Activated CD4-positive, CD25-positive, alpha-beta regulatory T cell treated with anti-CD3 and anti-CD28 coated beads, Interleukin-2, amount 50 U/mL, for 16 hours (primary cell): Measurements from ENCODE around the gene RYR3.
A peak's percentile ranks its signal among the peaks of the same experiment; 100 is the strongest.

Experiments
- DNase-seq: peaks from one replicate; pipeline ENCODE4 v3.0.0-alpha.2; 2020; ENCODE audit warnings: low read depth, low spot score

RYR3 gene

GRCh38 chr15:33310481-33311311, at the start of gene RYR3:
Gene RYR3, plus strand, starts transcription at chr15:33310967. Its CDS starts 79 bp downstream, at chr15:33311046.
- no peak for DNase-seq

GRCh38 chr15:33262306-33262705, 48.5 kb upstream of the RYR3 start:
- no peak for DNase-seq

DNA sequence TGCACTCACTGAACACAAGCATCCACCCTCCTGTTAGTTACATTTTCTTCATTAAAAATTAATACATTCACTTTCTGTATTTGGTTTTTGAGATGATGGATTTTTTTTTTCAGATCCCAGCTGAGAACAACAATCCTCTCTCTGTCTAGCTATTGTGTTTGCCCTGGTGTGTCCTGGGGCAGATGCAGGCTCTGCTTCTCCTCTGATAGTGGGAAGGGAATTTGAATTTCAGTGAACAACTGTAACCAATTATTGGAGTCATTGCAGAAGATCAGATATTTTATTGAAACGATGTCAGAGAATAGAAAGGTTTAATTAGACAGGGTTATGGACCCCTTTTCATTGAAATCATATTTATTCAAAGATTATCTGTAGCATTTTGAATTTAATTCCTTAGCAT, 33.1 kb upstream of the RYR3 start:
- DNase-seq = no peak

DNA sequence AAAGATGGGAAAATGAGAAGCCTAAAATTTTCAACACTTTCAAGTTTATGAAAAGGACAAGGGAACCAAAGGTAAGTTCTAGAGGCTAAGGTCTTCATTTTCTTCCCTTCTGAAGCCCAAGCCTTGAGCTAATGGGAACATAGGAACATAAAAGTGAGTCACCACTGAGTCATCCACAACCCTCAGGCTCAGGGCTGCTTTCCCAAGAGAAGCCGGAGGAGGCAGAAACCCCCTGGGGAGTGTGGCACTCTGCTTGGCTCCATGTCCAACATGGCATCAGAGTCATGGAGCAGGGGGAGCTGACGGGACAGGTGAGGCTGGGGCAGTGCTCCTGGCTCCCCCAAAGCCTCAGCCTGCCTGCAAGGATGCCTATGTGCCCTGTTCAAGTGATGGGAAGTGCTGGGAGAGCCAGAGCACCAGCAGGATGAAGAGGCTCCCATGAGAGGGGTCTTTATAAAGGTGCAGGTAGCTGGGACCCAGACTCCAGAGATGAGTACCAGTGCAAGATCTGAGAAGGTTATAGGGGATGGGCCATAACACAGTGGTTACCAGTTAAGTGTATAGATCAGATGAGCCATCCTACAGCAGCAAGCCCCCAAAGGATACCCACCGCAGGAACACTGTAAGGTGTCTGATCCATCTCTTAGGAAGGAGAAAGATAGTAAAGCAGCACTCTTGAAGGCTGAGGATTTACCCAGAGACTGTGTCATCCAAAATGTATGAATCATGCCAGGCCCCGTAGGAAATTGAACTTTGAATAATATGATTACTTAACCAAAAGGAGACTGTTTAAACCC, 31.8 kb upstream of the RYR3 start:
- no peak for DNase-seq

GRCh38 chr15:33279613-33280205, 31.1 kb upstream of the RYR3 start:
- no peak for DNase-seq

DNA sequence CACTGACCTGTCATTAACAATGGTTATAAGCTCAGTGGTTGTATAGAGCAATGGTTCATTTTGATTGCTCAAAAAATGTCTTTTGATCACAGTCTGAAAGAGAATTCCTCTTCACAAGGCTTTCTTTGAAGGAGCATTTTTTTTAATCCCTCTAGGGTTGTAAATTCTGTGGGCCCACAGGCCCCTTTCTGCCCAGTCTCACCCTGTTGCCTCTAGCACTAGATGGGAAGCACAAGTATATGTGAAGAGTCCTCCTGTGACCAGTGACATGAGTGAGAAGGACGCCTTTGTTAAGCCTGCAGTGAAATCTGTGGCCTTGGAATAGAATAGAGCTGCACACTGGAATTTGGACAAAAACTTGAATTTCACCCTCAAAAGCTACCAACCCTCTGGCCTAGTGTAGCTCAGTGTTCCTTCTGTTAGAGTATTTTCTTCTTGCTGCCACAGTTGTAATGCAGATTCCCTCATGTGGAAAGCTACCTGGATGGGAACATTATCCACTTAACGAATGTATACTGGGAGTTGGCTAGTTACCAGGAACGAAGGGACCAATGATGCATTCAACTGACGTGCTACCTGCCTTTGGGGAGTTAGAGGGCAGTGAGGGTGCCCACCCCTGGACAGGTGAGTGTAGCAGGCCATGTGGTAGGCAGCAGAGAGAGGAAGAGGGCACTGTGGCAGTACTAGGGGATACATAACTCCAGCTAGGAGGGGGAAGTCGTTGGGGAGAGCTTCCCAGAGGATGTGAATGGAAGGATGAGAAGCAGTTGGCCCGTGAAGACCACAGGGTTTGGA, 28.3 kb upstream of the RYR3 start:
- DNase-seq = no peak

DNA sequence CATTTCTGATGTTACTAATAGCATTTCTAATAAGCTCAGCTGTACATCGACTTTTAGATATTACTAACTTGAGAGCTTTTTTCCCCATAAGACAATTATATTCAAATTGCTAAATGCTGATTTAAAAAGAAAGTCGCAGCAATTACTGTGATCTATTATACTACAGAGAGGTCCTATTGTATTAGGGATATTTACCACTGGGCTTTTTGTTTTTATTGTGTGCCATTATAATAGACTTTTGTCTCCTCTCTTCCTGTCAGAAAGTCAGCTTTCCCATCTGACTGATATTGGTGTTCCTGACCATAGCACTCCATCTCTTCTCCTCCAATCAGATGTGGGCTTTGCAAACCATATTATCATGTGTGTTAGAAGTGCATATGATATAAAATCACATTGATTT, 27.2 kb upstream of the RYR3 start:
- no peak for DNase-seq

- no peak for DNase-seq
Observed at GRCh38 chr15:33284336-33284735, 26.4 kb upstream of the RYR3 start.

GRCh38 chr15:33292717-33293307, 18.0 kb upstream of the RYR3 start:
- peak; percentile 5 for DNase-seq

DNA sequence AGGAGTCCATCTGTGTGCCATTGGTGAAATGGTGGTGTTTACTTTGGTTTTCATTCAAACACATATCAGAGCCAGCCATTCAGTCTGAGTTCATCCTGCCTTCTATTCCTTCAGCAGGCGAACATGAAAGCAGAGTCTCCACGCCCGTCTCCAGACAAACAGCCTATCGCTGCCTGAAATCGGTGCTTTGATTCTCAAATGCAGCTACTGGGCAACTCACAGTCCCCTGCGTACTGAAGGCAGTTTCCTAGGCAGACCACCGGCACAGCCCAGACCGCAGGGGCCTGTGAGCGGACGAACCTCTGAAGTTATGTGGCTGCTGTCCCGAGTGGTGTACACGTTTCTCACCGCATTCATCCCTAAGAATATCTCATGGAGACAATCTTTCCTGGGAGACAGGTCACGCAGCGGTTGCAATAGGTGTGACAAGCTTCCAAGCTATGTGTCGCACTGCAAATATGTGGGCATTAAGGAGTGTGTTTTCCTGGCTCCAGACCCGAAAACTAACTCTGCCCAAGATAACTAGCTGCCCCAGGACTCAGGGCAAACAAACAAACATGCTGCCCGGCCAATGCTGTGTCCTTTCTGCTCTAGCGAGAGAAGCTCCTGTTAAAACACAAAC, 16.9 kb upstream of the RYR3 start:
- DNase-seq = no peak

- DNase-seq = no peak
Observed at GRCh38 chr15:33296050-33296449, 14.7 kb upstream of the RYR3 start.

DNA sequence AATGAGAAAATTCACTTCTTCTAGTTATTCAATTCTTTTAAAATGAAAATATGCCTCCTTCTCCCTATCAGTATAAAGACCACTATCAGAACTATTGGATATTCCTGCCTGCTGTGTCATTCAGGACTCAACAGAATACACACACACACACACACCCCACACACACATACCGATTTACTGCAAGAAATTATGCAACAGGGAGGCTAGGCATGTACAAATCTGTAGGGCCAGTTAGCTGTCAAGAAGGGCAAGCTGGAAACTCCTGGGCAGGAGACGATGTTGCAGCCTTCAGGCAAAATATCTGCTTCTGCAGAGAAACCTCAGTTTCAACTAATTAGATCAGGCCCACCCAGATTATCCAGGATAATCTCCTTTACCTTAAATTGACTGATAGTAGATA, 13.9 kb upstream of the RYR3 start:
- DNase-seq = no peak

DNA sequence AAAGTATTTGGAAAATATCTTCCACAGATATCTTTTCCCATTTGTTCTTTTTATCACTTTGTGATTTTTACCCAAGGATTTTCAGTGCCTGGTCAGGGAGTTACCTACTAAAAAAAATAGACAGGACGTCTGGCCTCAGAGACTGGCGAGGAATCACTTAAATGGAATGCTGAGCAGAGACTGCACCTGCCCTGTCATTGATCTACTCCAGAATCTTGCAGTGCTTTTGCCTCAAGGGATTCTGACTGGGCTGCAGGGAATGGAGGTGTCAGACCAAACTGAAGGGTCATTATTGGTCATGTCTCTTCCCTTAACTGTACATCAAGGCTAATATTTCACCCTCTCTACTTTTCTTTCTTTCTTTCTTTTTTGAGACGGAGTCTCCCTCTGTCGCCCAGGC, 12.1 kb upstream of the RYR3 start:
- no peak for DNase-seq

- DNase-seq = no peak
Observed at GRCh38 chr15:33304924-33305323, 5.8 kb upstream of the RYR3 start.

GRCh38 chr15:33309602-33310276, 1.0 kb upstream of the RYR3 start:
- DNase-seq = no peak

- DNase-seq = no peak
Observed at GRCh38 chr15:33311312-33311971, 675 bp downstream of the RYR3 start.

DNA sequence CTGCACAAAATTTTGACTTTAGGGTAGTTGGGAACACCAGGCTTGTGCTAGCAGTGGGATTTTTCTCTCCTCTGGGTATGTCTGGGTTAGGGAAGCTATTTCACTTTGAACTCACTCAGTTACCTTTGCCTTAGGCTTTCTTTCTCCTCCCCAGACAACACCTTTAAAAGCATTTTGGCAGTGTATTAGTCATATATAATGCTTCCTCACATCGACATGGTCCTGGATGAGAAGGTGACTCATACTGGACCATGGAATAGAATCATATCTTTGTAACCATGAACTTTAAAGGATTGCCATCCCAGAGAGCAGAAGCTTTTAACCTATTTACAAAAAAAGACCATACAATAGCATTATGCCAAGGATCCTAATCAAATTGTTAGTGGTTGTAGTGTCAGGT, 2.7 kb downstream of the RYR3 start:
- no peak for DNase-seq

DNA sequence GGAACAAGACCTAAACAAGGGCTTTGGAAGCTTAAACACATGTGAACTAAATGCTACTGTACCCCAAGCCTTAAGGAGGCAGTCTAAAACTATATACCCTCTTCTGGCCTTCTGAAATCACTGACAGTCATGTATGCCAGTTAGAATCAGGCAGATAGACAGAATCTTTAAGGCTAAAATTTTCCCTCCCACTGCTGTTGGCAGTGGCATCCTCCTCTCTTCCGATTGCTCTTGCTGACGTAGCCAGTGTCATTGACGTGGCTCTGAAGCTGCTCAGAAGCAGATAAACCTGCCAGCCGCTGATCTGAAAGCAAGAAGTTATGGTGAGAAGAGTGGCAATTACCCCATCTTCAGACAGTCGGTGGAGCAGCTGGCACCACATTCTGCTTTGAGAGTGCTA, 3.3 kb downstream of the RYR3 start:
- DNase-seq = no peak

DNA sequence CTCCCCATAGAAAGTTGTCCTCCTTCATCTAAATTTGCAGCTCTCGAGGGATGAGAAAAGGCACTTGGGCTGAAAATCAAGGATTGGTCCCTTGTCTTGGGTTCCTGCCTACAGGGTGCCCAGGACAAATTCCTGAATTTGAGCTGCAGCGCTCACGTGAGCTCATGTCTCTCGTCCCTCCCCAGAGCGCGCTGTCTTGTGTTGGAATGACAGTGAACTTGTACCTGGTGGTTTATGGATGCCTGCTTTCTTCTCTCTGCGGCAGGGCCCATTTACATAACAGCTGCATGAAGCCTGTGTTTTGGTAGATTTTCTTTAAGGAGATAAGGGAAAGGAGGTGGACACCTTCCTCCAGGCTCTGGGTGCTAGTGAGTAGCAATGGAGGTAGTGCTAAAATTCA, 4.3 kb downstream of the RYR3 start:
- no peak for DNase-seq

DNA sequence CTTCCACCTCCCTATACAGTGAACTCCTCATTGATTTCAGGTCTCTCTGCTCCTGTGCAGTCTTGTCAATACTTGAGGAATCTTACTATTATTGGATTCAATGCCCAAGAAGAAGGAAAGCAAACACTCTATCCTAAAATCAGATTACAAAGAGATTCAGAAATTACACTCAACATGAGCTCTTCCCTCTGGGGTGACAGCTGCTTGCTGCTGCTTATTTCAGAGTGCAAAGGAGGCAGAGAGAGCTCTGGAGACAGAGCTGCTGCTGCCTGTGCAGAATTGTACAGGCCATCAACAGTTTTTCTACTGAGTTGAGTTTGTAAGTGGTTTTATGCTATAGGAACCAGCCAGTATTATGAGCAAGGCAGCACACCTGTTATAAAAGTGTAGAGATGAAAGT, 7.1 kb downstream of the RYR3 start:
- DNase-seq = no peak
